ENCODE data around the gene TAOK3.

The TAOK3 gene

GRCh38 chr12:118160536-118160935, 212.2 kb downstream of the TAOK3 start:
- Histone ChIP-seq H3K27ac (ENCODE audit: insufficient read depth, low read length, poor library complexity, severe bottlenecking) (no peak overlapping the region), H3K27me3 (replicated peaks; ENCODE audit: control insufficient read depth, insufficient read depth, low read length, poor library complexity, severe bottlenecking) (no peaks in the 10 kb centered on the region), H3K36me3 (ENCODE audit: control insufficient read depth, insufficient read depth, low read length) (peaks cover 58% of the 10 kb centered on the region)

GRCh38 chr12:118151755-118152154, 221.0 kb downstream of the TAOK3 start:
- Histone ChIP-seq H3K27ac (ENCODE audit: insufficient read depth, low read length, poor library complexity, severe bottlenecking) (no peak overlapping the region), H3K4me3 (ENCODE audit: insufficient read depth, low read depth, low read length, poor library complexity, severe bottlenecking) (no peak overlapping the region), H3K36me3 (ENCODE audit: control insufficient read depth, insufficient read depth, low read length) (peaks cover 19% of the 10 kb centered on the region), H3K27me3 (replicated peaks; ENCODE audit: control insufficient read depth, insufficient read depth, low read length, poor library complexity, severe bottlenecking) (no peaks in the 10 kb centered on the region), H3K4me1 (ENCODE audit: control insufficient read depth, insufficient read depth, low read length, poor library complexity, severe bottlenecking) (no peaks in the 10 kb centered on the region), H3K9me3 (ENCODE audit: control insufficient read depth, low read length) (no peaks in the 10 kb centered on the region)
- DNase-seq, result no peak

More at GRCh38 chr12:118160536-118160935, 212.2 kb downstream of the TAOK3 start:
- Histone ChIP-seq H3K4me1 (ENCODE audit: control insufficient read depth, insufficient read depth, low read length, poor library complexity, severe bottlenecking) (no peaks in the 10 kb centered on the region), H3K9me3 (ENCODE audit: control insufficient read depth, low read length) (no peaks in the 10 kb centered on the region), H3K4me3 (ENCODE audit: insufficient read depth, low read depth, low read length, poor library complexity, severe bottlenecking) (no peak overlapping the region)
- no peak for DNase-seq

- H3K27ac ChIP-seq (ENCODE audit: insufficient read depth, low read length, poor library complexity, severe bottlenecking), result no peak overlapping the region
- H3K4me3 ChIP-seq (ENCODE audit: insufficient read depth, low read depth, low read length, poor library complexity, severe bottlenecking), result no peak overlapping the region
- no peaks in the 10 kb centered on the region for H3K4me1 ChIP-seq (ENCODE audit: control insufficient read depth, insufficient read depth, low read length, poor library complexity, severe bottlenecking)
These were observed 222.1 kb downstream of the TAOK3 start for GRCh38 chr12:118150625-118151024.

GRCh38 chr12:118148287-118148686, 224.4 kb downstream of the TAOK3 start:
- H3K4me1 ChIP-seq (ENCODE audit: control insufficient read depth, insufficient read depth, low read length, poor library complexity, severe bottlenecking), result no peaks in the 10 kb centered on the region
- no peak overlapping the region for H3K4me3 ChIP-seq (ENCODE audit: insufficient read depth, low read depth, low read length, poor library complexity, severe bottlenecking)
- H3K9me3 ChIP-seq (ENCODE audit: control insufficient read depth, low read length), result no peaks in the 10 kb centered on the region
- DNase-seq, result no peak
- no peak overlapping the region for H3K27ac ChIP-seq (ENCODE audit: insufficient read depth, low read length, poor library complexity, severe bottlenecking)
- H3K36me3 ChIP-seq (ENCODE audit: control insufficient read depth, insufficient read depth, low read length), result peaks cover 28% of the 10 kb centered on the region
- no peaks in the 10 kb centered on the region for H3K27me3 ChIP-seq (replicated peaks; ENCODE audit: control insufficient read depth, insufficient read depth, low read length, poor library complexity, severe bottlenecking)

More at GRCh38 chr12:118150625-118151024, 222.1 kb downstream of the TAOK3 start:
- Histone ChIP-seq H3K9me3 (ENCODE audit: control insufficient read depth, low read length) (no peaks in the 10 kb centered on the region), H3K27me3 (replicated peaks; ENCODE audit: control insufficient read depth, insufficient read depth, low read length, poor library complexity, severe bottlenecking) (no peaks in the 10 kb centered on the region), H3K36me3 (ENCODE audit: control insufficient read depth, insufficient read depth, low read length) (peaks cover 19% of the 10 kb centered on the region)
- no peak for DNase-seq

GRCh38 chr12:118145798-118146156, 226.9 kb downstream of the TAOK3 start:
- H3K27ac ChIP-seq (ENCODE audit: insufficient read depth, low read length, poor library complexity, severe bottlenecking), result no peak overlapping the region
- no peak for DNase-seq
- no peaks in the 10 kb centered on the region for H3K9me3 ChIP-seq (ENCODE audit: control insufficient read depth, low read length)
- H3K27me3 ChIP-seq (replicated peaks; ENCODE audit: control insufficient read depth, insufficient read depth, low read length, poor library complexity, severe bottlenecking), result no peaks in the 10 kb centered on the region
- no peaks in the 10 kb centered on the region for H3K4me1 ChIP-seq (ENCODE audit: control insufficient read depth, insufficient read depth, low read length, poor library complexity, severe bottlenecking)
- H3K4me3 ChIP-seq (ENCODE audit: insufficient read depth, low read depth, low read length, poor library complexity, severe bottlenecking), result no peak overlapping the region
- peaks cover 35% of the 10 kb centered on the region for H3K36me3 ChIP-seq (ENCODE audit: control insufficient read depth, insufficient read depth, low read length)

GRCh38 chr12:118145113-118145797, 227.5 kb downstream of the TAOK3 start:
- Histone ChIP-seq H3K27me3 (replicated peaks; ENCODE audit: control insufficient read depth, insufficient read depth, low read length, poor library complexity, severe bottlenecking) (no peaks in the 10 kb centered on the region), H3K4me1 (ENCODE audit: control insufficient read depth, insufficient read depth, low read length, poor library complexity, severe bottlenecking) (no peaks in the 10 kb centered on the region), H3K9me3 (ENCODE audit: control insufficient read depth, low read length) (no peaks in the 10 kb centered on the region), H3K36me3 (ENCODE audit: control insufficient read depth, insufficient read depth, low read length) (peaks cover 41% of the 10 kb centered on the region), H3K27ac (ENCODE audit: insufficient read depth, low read length, poor library complexity, severe bottlenecking) (no peak overlapping the region), H3K4me3 (ENCODE audit: insufficient read depth, low read depth, low read length, poor library complexity, severe bottlenecking) (no peak overlapping the region)
- DNase-seq, result no peak

- no peak for DNase-seq
- no peaks in the 10 kb centered on the region for H3K27me3 ChIP-seq (replicated peaks; ENCODE audit: control insufficient read depth, insufficient read depth, low read length, poor library complexity, severe bottlenecking)
- peaks cover 46% of the 10 kb centered on the region for H3K36me3 ChIP-seq (ENCODE audit: control insufficient read depth, insufficient read depth, low read length)
- H3K4me3 ChIP-seq (ENCODE audit: insufficient read depth, low read depth, low read length, poor library complexity, severe bottlenecking), result no peak overlapping the region
- no peaks in the 10 kb centered on the region for H3K9me3 ChIP-seq (ENCODE audit: control insufficient read depth, low read length)
- no peak overlapping the region for H3K27ac ChIP-seq (ENCODE audit: insufficient read depth, low read length, poor library complexity, severe bottlenecking)
- H3K4me1 ChIP-seq (ENCODE audit: control insufficient read depth, insufficient read depth, low read length, poor library complexity, severe bottlenecking), result no peaks in the 10 kb centered on the region
These were observed 228.2 kb downstream of the TAOK3 start for GRCh38 chr12:118144499-118144898.

GRCh38 chr12:118140825-118141224, 231.9 kb downstream of the TAOK3 start:
- Histone ChIP-seq H3K4me3 (ENCODE audit: insufficient read depth, low read depth, low read length, poor library complexity, severe bottlenecking) (no peak overlapping the region), H3K9me3 (ENCODE audit: control insufficient read depth, low read length) (no peaks in the 10 kb centered on the region), H3K27me3 (replicated peaks; ENCODE audit: control insufficient read depth, insufficient read depth, low read length, poor library complexity, severe bottlenecking) (no peaks in the 10 kb centered on the region), H3K36me3 (ENCODE audit: control insufficient read depth, insufficient read depth, low read length) (peaks cover 41% of the 10 kb centered on the region), H3K27ac (ENCODE audit: insufficient read depth, low read length, poor library complexity, severe bottlenecking) (no peak overlapping the region), H3K4me1 (ENCODE audit: control insufficient read depth, insufficient read depth, low read length, poor library complexity, severe bottlenecking) (peaks cover 8% of the 10 kb centered on the region)
- DNase-seq, result no peak

GRCh38 chr12:118137148-118137678, 235.5 kb downstream of the TAOK3 start:
- H3K27ac ChIP-seq (ENCODE audit: insufficient read depth, low read length, poor library complexity, severe bottlenecking), result peak overlapping the region; percentile 76
- H3K27me3 ChIP-seq (replicated peaks; ENCODE audit: control insufficient read depth, insufficient read depth, low read length, poor library complexity, severe bottlenecking), result no peaks in the 10 kb centered on the region
- DNase-seq, result no peak
- H3K4me1 ChIP-seq (ENCODE audit: control insufficient read depth, insufficient read depth, low read length, poor library complexity, severe bottlenecking), result peaks cover 13% of the 10 kb centered on the region
- H3K4me3 ChIP-seq (ENCODE audit: insufficient read depth, low read depth, low read length, poor library complexity, severe bottlenecking), result peak overlapping the region; percentile 84
- H3K9me3 ChIP-seq (ENCODE audit: control insufficient read depth, low read length), result no peaks in the 10 kb centered on the region
- peaks cover 21% of the 10 kb centered on the region for H3K36me3 ChIP-seq (ENCODE audit: control insufficient read depth, insufficient read depth, low read length)

- no peak for DNase-seq
- no peaks in the 10 kb centered on the region for H3K9me3 ChIP-seq (ENCODE audit: control insufficient read depth, low read length)
- no peaks in the 10 kb centered on the region for H3K27me3 ChIP-seq (replicated peaks; ENCODE audit: control insufficient read depth, insufficient read depth, low read length, poor library complexity, severe bottlenecking)
- H3K36me3 ChIP-seq (ENCODE audit: control insufficient read depth, insufficient read depth, low read length), result peaks cover 18% of the 10 kb centered on the region
- H3K4me1 ChIP-seq (ENCODE audit: control insufficient read depth, insufficient read depth, low read length, poor library complexity, severe bottlenecking), result peaks cover 13% of the 10 kb centered on the region
- H3K27ac ChIP-seq (ENCODE audit: insufficient read depth, low read length, poor library complexity, severe bottlenecking), result peak overlapping the region; percentile 76
- H3K4me3 ChIP-seq (ENCODE audit: insufficient read depth, low read depth, low read length, poor library complexity, severe bottlenecking), result peak overlapping the region; percentile 84
These were observed 236.1 kb downstream of the TAOK3 start for GRCh38 chr12:118136559-118137003.

Measured in effector memory CD4-positive, alpha-beta T cell (primary cell).